ENCODE results near the gene RGS3.

DNA sequence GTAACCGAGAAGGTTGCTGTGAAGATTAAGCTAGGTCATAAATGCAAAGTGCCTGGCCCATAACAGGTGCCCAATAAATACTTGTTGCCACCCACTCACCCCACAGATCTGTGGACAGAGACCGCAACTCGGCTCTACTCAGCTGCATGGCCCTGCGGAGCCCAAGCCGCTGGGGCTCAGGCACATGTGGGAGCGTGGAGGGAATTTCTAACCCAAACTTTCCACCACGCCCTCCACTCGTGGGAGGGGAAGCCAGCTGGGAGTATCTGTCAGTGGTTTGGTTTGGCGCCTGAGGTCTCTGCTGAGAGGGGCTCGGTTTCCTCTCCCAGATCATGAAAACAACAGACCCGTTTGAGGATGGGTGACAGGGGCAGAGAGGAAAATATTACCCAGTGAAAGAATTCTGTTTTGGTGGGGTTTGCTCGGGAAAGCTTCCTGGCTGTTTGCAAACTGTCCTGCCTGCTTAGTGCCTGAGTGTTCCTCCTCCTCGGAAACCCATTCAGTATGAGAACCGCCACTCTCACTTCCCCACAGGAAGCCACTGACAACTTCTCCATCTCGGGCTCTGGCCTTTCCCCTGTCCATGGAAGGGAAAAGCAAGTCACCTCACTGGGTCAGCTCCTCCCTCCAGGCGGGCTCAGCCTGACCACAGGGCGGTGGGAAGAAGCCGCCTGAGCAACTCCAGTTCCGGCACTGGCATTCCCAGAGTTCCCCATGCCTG lies 60.1 kb downstream of the RGS3 start:
- TF ChIP-seq, protein P1, sequence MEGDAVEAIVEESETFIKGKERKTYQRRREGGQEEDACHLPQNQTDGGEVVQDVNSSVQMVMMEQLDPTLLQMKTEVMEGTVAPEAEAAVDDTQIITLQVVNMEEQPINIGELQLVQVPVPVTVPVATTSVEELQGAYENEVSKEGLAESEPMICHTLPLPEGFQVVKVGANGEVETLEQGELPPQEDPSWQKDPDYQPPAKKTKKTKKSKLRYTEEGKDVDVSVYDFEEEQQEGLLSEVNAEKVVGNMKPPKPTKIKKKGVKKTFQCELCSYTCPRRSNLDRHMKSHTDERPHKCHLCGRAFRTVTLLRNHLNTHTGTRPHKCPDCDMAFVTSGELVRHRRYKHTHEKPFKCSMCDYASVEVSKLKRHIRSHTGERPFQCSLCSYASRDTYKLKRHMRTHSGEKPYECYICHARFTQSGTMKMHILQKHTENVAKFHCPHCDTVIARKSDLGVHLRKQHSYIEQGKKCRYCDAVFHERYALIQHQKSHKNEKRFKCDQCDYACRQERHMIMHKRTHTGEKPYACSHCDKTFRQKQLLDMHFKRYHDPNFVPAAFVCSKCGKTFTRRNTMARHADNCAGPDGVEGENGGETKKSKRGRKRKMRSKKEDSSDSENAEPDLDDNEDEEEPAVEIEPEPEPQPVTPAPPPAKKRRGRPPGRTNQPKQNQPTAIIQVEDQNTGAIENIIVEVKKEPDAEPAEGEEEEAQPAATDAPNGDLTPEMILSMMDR (IDR thresholded peaks at IDR 0.05 in 4 of 5, conservative IDR thresholded peaks at IDR 0.05 in 1 of 5) = no peak
- TF ChIP-seq POLR2A (IDR thresholded peaks at IDR 0.05) = no peak

Measured in gastrocnemius medialis (tissue), 4 donors.